ENCODE data around the gene ARFGAP3. TPM values are rescaled to one million over a fixed set of nuclear protein-coding genes. Genes with fewer than 3 reads are reported as not detected.
A peak's percentile ranks its signal among the peaks of the same experiment; 100 is the strongest.

ARFGAP3 gene
- total RNA-seq, 1 donor from 2014 or later: 46.8 TPM

DNA sequence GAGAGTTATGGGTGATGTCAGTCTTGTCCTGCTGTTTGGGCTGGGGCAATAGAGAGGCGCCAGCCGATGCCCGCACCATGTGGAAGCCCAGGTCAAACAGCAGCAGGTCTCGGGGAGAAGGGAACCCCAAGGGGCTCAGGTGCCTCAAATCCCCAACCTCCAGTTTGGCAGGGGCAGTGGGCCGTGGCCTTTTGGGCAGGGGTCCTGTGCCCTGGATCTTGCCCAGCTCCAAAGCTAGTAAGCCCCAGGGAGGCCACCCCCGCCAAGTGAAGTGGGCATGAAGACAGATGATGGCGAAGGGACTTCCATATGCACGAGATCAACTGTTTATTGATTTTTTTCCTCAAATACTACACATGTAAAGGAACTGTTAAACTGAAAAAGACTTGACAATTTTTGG, 12.4 kb upstream of the ARFGAP3 start:
- intact Hi-C loops (cut with DNase I): no loop called here
- no peak for DNase-seq (ENCODE audit: low spot score)
- ATAC-seq: no peak

DNA sequence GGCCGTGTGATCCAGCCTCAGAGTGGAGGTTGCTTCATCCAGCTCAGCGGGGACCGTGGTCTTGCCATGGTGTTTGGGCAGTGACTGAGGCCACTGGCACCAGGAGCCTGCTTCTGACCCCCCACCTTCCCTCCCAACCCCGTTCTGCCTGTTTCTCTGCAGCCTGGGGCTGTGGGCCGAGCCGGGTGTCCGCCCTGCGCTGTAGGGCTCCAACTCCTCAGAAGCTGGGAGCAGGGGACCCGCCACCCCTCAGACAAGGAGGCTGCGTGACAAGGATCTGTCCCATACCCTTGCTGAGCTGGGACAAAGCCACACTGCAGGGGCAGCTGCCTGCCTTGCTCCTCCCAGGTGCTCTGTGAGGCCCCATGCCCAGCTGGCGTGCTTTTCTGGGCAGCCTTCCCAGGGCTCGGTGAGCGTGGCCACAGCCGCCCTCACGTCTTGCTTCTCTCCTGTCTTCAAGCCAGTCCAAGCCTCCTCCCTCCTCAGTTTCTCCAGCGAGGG, 11.7 kb upstream of the ARFGAP3 start:
- DNase-seq (ENCODE audit: low spot score) (no peak), ATAC-seq (peak; percentile 37)
- intact Hi-C loops (cut with DNase I): no loop called here

DNA sequence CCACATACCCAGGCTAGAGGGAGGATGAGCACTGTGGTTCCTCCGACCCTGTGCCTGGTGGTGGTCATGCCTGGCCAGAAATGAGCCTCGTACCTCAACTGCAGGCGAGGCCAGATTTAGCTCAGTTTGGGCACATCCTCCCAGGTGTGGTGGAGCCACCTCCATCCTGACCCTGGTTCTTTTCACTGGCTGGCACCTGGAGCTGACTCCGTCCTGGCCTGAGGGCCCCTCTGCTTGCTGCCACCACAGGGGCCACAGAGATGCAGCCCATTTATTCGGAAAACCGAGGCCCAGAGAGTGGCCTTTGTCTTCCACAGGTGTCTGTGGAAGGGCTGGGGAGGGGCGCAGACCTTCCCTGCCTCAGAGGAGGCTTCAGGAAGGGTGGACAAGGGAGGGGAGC, 9.0 kb upstream of the ARFGAP3 start:
- intact Hi-C loops (cut with DNase I): no loop called here
- DNase-seq (ENCODE audit: low spot score) (no peak), ATAC-seq (no peak)

DNA sequence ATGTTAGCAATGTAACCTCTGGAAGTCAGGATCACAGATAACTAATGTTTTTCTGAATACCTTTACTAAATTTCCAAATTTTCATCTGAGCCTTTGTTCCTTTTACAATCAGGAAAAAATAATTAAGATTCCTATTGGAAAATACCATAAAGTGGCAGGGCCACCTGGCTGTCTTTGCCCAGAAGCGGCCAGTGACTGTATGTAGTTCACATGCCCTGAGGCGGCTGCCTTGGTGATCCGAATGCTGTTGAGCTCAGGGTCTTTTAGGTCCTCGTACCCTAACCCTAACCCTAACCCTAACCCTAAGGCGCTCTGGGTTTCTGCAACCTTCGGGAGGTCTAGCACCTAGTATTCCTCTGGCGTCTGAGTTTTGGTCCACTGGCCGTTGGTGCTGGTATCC, 8.5 kb upstream of the ARFGAP3 start:
- ATAC-seq: no peak
- DNase-seq (ENCODE audit: low spot score): no peak
- intact Hi-C loops (cut with DNase I): no loop called here

DNA sequence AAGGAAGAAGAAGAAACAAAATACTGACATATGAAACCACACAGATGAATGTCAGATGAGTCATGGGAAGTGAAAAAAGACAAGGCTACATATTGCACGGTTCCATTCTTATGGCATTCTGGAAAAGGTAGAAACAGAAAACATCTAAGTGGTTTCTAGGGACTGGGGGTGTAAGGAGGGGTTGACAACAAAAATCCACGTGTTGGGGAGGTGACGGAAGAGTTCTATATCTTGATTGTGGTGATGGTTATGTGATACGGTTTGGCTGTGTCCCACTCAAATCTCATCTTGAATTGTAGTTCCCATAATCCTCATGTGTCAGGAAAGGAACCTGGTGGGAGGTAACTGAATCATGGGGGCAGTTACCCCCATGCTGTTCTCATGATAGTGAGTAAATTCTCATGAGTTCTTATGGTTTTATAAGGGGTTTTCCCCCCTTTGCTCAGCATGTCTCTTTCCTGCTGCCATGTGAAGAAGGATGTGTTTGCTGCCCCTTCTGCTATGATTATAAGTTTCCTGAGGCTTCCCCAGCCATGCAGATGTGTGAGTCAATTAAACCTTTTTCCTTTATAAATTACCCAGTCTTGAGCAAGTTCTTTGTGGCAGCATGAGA, 6.4 kb upstream of the ARFGAP3 start:
- DNase-seq (ENCODE audit: low spot score): no peak
- no peak for ATAC-seq
- intact Hi-C loops (cut with DNase I): no loop called here

DNA sequence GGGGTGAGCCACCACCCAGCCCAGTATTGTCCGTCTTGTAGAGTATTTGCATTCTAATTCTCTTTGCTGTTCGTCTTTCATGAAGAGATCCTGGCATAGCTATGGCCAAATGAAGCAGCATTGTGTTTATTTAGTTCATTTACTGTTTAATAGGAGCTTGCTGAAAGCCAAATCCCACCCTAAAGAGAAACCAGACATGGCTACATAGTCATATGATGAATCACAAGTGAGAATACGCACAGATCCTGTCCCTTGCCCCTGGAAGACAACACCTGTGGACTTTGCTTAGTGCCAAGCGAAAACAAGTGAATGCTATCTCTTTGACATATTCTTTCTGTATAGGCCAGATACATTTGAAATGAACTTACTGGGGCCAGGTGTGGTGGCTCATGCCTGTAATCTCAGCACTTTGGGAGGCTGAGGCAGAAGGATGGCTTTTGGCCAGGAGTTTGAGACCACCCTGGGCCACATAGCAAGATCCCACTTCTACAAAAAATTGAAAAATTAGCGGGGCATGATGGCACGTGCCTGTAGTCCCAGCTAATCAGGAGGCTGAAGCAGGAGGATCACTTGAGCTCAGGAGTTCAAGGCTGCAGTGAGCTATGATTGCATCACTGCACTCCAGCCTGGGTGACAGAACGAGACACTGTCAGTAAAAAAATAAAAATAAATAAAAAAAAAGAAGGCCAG, 5.1 kb upstream of the ARFGAP3 start:
- no peak for ATAC-seq
- DNase-seq (ENCODE audit: low spot score): no peak
- intact Hi-C loops (cut with DNase I): no loop called here

DNA sequence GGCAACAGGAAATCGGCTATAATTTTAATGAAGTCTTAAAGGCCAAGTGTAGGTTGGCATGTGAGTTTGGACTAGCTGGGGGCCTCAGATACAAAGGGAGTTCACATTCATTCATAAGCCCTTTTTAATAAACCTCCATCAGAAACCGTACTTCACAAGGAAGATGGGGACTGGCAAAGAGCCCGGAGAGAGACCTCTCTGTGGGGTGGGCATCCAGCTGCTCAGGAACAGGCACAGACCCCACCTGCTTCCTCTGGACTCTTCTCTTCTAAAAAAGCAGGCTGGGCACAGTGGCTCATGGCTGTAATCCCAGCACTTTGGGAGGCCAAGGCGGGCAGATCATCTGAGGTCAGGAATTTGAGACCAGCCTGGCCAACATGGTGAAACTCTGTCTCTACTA, 3.9 kb upstream of the ARFGAP3 start:
- no peak for DNase-seq (ENCODE audit: low spot score)
- intact Hi-C loops (cut with DNase I): loop anchor here (1.0 kb wide), 1 partner anchor 33 kb away; no protein-coding TSS in a partner anchor

DNA sequence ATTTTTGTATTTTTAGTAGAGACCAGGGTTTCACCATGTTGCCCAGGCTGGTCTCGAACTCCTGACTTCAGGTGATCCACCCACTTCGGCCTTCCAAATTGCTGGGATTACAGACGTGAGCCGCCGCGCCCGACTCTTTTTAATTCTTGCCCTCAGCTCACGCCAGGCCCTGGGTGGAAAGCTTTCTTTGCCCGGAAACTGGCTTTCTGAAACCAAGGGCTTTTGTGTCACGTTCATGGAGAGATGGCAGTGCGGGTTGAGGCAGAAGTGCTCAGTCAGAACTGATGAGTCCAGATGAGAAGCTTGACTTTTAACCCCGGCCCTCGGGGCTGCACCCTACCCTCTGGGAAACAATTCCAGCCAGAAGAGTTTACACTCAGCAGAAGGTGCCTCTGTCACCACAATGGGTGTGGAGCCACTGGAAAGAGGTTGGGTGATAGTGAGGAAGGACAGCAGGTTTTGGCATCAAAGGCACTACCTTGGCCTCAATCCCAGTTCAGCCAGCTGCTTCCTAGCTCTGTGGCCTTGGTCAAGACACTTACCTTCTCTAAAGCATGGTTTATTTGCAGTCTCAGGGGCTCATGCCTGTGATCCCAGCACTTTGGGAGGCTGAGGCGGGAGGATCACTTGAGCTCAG, 890 bp upstream of the ARFGAP3 start:
- DNase-seq (ENCODE audit: low spot score): no peak
- intact Hi-C loops (cut with DNase I): no loop called here

More for the DNA sequence above, 3.9 kb upstream of the ARFGAP3 start:
- ATAC-seq: no peak

DNA sequence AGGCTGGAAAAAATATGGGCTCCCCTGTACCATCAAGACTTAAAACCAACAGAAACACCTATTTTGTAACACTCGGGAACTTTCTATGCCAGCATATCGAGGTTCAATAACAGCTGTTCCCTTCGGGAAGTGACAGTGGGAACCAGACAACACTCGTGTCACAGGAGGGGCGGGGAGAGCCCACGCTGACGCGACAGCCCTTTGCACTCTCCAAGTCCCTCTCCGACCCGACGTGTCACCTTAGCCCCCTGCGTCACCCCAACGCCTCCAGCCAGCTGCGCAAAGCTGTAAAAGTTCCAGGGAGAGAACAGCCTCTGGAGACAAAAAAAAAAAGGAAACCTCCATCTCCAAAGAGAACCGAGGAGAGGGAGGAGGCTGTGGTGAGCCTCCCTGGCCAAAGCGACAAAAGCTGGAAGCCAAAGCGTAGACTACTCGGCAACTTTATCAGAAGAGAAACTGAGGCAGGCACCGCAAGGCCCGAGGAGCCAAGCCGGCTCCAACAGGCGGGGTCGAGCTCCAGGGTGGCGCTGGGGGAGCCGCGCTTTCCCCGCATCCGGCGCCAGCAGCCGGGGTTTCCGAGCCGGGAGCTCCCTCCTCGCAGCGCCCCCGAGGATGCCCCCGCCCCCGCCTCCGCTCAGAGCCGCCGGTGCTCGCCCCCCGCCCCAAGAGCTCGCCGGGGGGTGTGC, 751 bp downstream of the ARFGAP3 start:
- ATAC-seq (peak; percentile 52), DNase-seq (ENCODE audit: low spot score) (peak; percentile 76)
- intact Hi-C loops (cut with DNase I): no loop called here

More for the DNA sequence above, 890 bp upstream of the ARFGAP3 start:
- no peak for ATAC-seq

DNA sequence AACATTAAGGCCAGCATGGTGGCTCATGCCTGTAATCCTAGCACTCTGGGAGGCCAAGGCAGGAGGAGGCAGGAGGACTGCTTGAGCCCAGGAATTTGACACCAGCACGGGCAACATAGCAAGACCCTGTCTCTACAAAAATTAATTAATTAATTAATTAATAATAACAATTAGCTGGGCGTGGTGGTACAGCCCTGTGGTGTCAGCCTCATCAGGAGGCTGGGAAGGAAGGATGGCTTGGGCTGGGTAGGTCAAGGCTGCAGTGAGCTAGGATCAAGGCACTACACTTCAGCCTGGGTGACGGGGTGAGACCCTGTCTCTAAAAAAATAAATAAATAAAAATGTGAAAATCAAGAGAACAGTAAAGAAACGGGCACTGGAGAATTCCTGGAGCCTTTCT, 1.4 kb downstream of the ARFGAP3 start:
- intact Hi-C loops (cut with DNase I): no loop called here
- ATAC-seq (no peak), DNase-seq (ENCODE audit: low spot score) (no peak)

DNA sequence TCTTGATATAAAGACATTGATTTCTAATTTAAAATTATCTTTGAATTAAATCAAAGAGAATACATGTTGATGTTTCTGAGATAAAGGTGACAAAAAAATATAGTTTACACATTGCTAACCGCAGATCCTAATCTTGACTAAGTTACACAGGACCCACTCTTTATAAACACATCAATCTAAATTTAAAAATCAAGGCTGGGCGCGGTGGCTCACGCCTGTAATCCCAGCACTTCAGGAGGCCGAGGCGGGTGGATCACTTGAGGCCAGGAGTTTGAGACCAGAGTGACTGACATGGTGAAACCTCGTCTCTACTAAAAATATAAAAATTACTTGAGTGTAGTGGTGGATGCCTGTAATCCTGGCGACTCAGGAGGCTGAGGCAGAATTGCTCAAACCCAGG, 1.9 kb downstream of the ARFGAP3 start:
- ATAC-seq: no peak
- intact Hi-C loops (cut with DNase I): no loop called here
- DNase-seq (ENCODE audit: low spot score): no peak

DNA sequence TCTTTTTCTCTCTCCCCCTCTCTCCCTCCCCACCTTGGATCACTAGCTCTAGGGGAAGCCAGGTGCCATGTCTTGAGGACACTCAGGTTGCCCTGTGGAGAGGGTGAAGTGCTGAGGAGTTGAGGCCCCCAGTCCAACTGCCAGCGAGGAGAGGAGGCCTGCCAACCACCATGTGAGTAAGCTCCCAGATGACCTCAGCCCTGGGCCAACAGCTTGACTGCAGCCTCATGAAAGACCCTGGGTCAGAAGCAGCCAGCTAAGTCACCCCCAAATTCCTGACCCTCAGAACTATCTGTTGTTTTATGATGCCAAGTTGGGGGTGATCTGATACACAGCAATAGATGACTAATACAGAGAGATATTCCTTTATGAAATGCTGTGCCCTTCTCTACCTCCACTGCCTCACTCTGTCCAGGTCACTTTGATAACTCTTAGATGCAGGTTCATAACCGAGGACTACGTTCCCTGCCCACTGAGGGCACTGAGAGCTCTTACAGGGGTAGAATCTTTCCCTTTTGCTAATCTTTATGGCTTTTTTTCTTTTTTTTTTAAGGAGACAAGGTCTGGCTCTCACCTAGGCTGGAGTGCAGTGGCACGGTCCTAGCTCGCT, 8.0 kb downstream of the ARFGAP3 start:
- ATAC-seq (no peak), DNase-seq (ENCODE audit: low spot score) (peak; percentile 40)
- intact Hi-C loops (cut with DNase I): no loop called here

DNA sequence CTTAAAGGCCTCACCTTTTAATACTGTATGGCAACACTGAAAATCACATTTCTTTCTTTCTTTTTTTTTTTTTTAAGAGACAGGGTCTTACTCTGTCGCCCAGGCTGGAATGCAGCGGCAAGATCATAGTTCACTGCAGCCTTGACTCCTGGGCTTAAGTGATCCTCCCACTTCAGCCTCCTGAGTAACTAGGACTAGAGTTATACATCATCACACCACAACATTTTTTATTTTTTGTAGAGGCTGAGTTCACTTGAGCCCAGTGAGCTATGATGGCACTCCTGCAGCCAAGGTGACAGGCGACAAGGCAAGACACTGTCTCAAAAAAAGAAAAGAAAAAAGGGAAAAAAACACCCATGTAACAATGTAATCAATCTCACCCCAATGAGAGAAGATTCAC, 10.0 kb downstream of the ARFGAP3 start:
- ATAC-seq (no peak), DNase-seq (ENCODE audit: low spot score) (no peak)
- intact Hi-C loops (cut with DNase I): no loop called here

DNA sequence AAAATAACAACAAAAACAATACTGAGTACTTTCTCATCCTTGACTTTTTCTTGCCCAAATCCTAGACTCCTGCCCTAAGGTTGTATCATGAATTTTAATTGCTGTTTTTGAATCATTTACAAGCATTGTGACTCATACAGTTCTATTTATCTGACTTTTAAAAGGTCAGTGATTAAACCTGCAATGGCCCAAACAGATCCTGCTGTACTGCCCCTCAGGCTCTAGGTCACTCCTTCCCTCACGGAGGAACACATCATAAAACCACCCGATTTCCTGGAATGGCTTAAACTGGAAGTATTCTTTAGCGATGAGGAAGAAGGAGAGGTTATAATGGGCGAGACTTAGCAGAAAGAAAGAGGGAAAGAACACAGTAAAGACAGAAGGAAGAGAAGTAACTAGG, 12.3 kb downstream of the ARFGAP3 start:
- DNase-seq (ENCODE audit: low spot score): no peak
- intact Hi-C loops (cut with DNase I): no loop called here
- ATAC-seq: peak; percentile 95

DNA sequence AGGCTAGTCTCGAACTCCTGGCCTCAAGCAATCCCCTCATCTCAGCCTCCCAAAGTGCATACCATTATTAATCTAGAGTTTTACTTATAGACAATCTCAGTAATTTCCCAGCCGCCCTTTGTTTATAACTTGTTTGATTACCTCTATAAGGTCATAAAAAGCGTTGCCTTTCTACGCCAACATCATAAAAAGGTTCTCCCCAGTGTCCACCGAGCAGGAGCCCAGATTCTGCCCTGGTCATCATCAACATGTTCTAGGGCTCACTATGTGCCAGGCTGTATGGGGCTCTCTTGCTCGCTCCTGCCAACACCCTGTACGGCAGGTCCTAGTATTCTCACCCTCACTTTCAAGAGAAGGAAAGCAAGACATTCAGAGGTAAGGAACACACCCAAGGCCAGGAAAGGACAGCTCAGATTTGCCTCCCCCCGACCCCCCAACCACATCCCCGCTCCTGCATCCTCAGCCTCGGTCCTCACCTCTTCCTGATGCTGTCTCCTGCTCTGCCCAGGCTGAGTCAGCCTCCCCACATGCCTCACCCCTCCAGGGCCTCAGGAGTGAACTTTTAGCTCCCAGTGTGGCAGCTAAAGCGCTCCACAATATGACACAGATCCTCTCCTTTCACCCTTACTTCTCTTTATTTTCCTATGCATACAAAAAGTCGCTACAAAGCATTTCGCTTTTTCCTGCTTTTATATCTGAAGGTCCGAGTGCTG, 14.3 kb downstream of the ARFGAP3 start:
- no peak for DNase-seq (ENCODE audit: low spot score)
- ATAC-seq: no peak
- intact Hi-C loops (cut with DNase I): no loop called here

DNA sequence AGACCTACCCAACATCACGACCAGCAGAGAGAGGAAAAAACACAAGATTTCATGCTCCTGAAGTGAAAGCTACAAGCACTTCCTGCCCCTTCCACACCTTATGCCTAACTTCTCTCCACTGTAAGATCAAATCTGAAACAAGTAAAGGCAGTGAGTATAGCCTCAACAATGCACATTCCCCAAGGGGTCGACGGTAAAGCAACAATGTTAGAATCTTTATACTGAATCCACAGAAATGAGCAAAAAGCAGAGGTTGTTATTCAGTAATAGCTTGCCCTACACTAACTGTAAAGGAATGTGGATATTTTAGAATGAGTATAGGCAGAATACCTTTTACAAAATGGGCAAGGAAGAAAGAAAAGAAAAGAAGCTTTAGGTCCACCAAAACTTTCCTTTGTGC, 15.6 kb downstream of the ARFGAP3 start:
- ATAC-seq (no peak), DNase-seq (ENCODE audit: low spot score) (no peak)
- intact Hi-C loops (cut with DNase I): no loop called here

DNA sequence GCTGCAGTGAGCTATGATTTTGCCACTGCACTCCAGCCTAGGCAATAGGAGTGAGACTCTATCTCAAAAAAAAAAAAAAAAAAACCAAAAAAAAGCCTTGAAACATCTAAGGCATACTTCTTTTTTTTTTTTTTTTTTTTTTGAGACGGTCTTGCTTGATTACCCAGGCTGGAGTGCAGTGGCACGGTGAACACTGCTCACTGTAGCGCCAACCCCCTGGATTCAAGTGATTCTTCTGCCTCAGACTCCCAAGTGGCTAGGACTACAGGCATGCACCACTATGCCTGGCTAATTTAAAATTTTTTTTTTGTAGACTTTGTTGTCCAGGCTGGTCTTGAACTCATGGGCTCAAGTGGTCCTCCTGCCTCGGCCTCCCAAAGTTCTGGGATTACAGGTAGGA, 19.5 kb downstream of the ARFGAP3 start:
- DNase-seq (ENCODE audit: low spot score): no peak
- intact Hi-C loops (cut with DNase I): no loop called here

DNA sequence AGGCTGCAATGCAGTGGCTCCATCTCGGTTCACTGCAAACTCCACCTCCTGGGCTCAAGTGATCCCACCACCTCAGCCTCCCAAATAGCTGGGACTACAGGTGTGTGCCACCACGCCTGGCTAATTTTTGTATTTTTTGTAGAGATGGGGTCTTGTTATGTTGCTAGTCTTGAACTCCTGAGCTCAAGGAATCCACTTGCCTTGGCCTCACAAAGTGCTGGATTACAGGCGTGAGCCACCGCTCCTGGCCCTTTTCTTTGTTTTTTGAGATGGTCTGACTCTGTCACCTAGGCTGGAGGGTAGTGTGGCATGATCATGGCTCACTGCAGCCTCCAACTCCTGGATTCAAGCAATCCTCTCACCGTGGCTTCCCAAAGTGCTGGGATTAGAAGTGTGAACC, 21.0 kb downstream of the ARFGAP3 start:
- DNase-seq (ENCODE audit: low spot score) (no peak), ATAC-seq (no peak)
- intact Hi-C loops (cut with DNase I): no loop called here

More for the DNA sequence above, 19.5 kb downstream of the ARFGAP3 start:
- no peak for ATAC-seq
